H1 (cell line): ENCODE data around the gene DBH. TPM values are rescaled to one million over a fixed set of nuclear protein-coding genes. Genes with fewer than 3 reads are reported as not detected.

Source experiments
- CTCF ChIA-PET: fragments of 300-600 bp; sonication (Branson Sonifier 250); formaldehyde crosslinking; loops from one replicate; lab custom pipeline; 2021; ENCODE audit not compliant: partially characterized antibody; lab: Charles Lee
- POLR2A ChIA-PET: fragments of 300-600 bp; sonication (Branson Sonifier 250); formaldehyde crosslinking; loops from one replicate; lab custom pipeline; 2021; ENCODE audit warnings: inconsistent platforms; ENCODE audit not compliant: partially characterized antibody; lab: Charles Lee
- DNase-seq, 2 experiments: peaks; one replicate each; pipeline versions ENCODE4 v3.0.0 to v3.0.0-alpha.2; 2010 to 2022; ENCODE audit warnings: low spot score in 2 of 2, low read depth in 1 of 2, mixed read lengths in 1 of 2
- FAIRE-seq: peaks from 2 replicates; lab custom pipeline; 2011; peaks lifted over from hg19 to GRCh38; lab: Jason Lieb, UNC
- H2AFZ ChIP-seq: 2 replicates; pipeline ENCODE4 v1.8.1; 2012; ENCODE audit warnings: low read length, inconsistent platforms
- H2AK5ac ChIP-seq: 2 replicates; pipeline ENCODE4 v1.6.1; 2013; ENCODE audit warnings: low read depth, low read length
- H2BK120ac ChIP-seq: replicated peaks from 2 replicates; pipeline ENCODE3; 2013; ENCODE audit warnings: low read depth, low read length, inconsistent platforms
- H2BK12ac ChIP-seq: 2 replicates; pipeline ENCODE4 v1.6.1; 2013; ENCODE audit warnings: low read depth, low read length
- H2BK15ac ChIP-seq: 2 replicates; pipeline ENCODE4 v1.6.1; 2013; ENCODE audit warnings: low read length
- H2BK20ac ChIP-seq: 2 replicates; pipeline ENCODE4 v1.6.1; 2013; ENCODE audit warnings: low read length
- H2BK5ac ChIP-seq: 2 replicates; pipeline ENCODE4 v1.6.1; 2013; ENCODE audit warnings: low read depth, low read length
- H3K14ac ChIP-seq: 2 replicates; pipeline ENCODE4 v1.6.1; 2013; ENCODE audit warnings: inconsistent platforms; ENCODE audit not compliant: insufficient read length
- H3K18ac ChIP-seq: 2 replicates; pipeline ENCODE4 v1.6.1; 2013; ENCODE audit warnings: low read length; ENCODE audit errors: extremely low read depth
- H3K23ac ChIP-seq: 2 replicates; pipeline ENCODE4 v1.6.1; 2013; ENCODE audit warnings: inconsistent platforms; ENCODE audit not compliant: insufficient read length
- H3K23me2 ChIP-seq: 2 replicates; pipeline ENCODE4 v1.6.1; 2013; ENCODE audit warnings: low read depth, low read length
- H3K27ac ChIP-seq: 2 replicates; pipeline ENCODE4 v1.6.1; 2011; ENCODE audit warnings: low read depth, low read length, inconsistent platforms
- H3K27me3 ChIP-seq, 4 experiments: replicated peaks in 1 of 4; 1 replicate in 1 of 4; 2 replicates in 3 of 4; pipeline versions ENCODE4 v1.6.1 to v1.8.1; 2011 to 2013; ENCODE audit warnings: low read length in 3 of 4, mild to moderate bottlenecking in 3 of 4, inconsistent platforms in 2 of 4, mixed read lengths in 2 of 4, moderate library complexity in 1 of 4; ENCODE audit not compliant: control insufficient read depth in 3 of 4, insufficient read depth in 3 of 4; ENCODE audit errors: extremely low read depth in 1 of 4
- H3K36me3 ChIP-seq, 4 experiments: 2 replicates each; pipeline versions ENCODE4 v1.6.1 to v1.8.1; 2011 to 2013; ENCODE audit warnings: mild to moderate bottlenecking in 4 of 4, low read length in 3 of 4, moderate library complexity in 2 of 4, control low read depth in 1 of 4, inconsistent platforms in 1 of 4; ENCODE audit not compliant: insufficient read depth in 4 of 4, control insufficient read depth in 2 of 4
- H3K4ac ChIP-seq: replicated peaks from 2 replicates; pipeline ENCODE3; 2013; ENCODE audit warnings: low read length, low read depth, mixed read lengths, inconsistent platforms; ENCODE audit not compliant: insufficient read length
- H3K4me1 ChIP-seq, 4 experiments: replicated peaks in 1 of 4; 1 replicate in 1 of 4; 2 replicates in 3 of 4; pipeline versions ENCODE4 v1.6.1 to v1.8.1; 2011 to 2013; ENCODE audit warnings: low read length in 3 of 4, inconsistent platforms in 2 of 4, mixed read lengths in 1 of 4; ENCODE audit not compliant: insufficient read depth in 4 of 4, control insufficient read depth in 3 of 4
- H3K4me2 ChIP-seq, 2 experiments: 2 replicates each; pipeline versions ENCODE4 v1.6.1 to v1.8.1; 2011 to 2013; ENCODE audit warnings: low read depth in 2 of 2, low read length in 2 of 2, control low read depth in 1 of 2, inconsistent platforms in 1 of 2, mild to moderate bottlenecking in 1 of 2; ENCODE audit not compliant: insufficient read depth in 1 of 2
- H3K4me3 ChIP-seq, 4 experiments: fragments of 200-600, 300-600 bp in 1 of 4; sonication (generic), shearing (Covaris generic), sonication (Bioruptor Twin) in 1 of 4; 2 replicates each; pipeline versions ENCODE4 v1.5.1 to v1.8.1; 2011 to 2016; ENCODE audit warnings: low read length in 4 of 4, low read depth in 3 of 4, control low read depth in 2 of 4, inconsistent platforms in 2 of 4, mild to moderate bottlenecking in 2 of 4, mixed read lengths in 1 of 4, moderate library complexity in 1 of 4; ENCODE audit not compliant: insufficient read depth in 2 of 4; ENCODE audit errors: extremely low read depth in 1 of 4
- H3K56ac ChIP-seq: replicated peaks from 2 replicates; pipeline ENCODE3; 2013; ENCODE audit warnings: low read depth, mild to moderate bottlenecking, mixed read lengths, low read length, inconsistent platforms; ENCODE audit not compliant: insufficient read length
- H3K79me1 ChIP-seq: 2 replicates; pipeline ENCODE4 v1.6.1; 2013; ENCODE audit warnings: low read depth, low read length, control low read depth
- H3K79me2 ChIP-seq, 2 experiments: 2 replicates each; pipeline versions ENCODE4 v1.6.1 to v1.8.1; 2012 to 2013; ENCODE audit warnings: low read length in 2 of 2, mild to moderate bottlenecking in 2 of 2, inconsistent platforms in 1 of 2; ENCODE audit not compliant: insufficient read depth in 2 of 2, control insufficient read depth in 1 of 2
- H3K9ac ChIP-seq, 4 experiments: replicated peaks in 1 of 4; 1 replicate in 1 of 4; 2 replicates in 3 of 4; pipeline versions ENCODE4 v1.6.1 to v1.8.1; 2011 to 2013; ENCODE audit warnings: low read depth in 3 of 4, low read length in 3 of 4, control low read depth in 2 of 4, mild to moderate bottlenecking in 2 of 4, moderate library complexity in 2 of 4, inconsistent platforms in 1 of 4; ENCODE audit errors: extremely low read depth in 1 of 4
- H3K9me3 ChIP-seq, 2 experiments: 2 replicates each; pipeline versions ENCODE4 v1.6.1 to v1.8.1; 2012 to 2013; ENCODE audit warnings: mild to moderate bottlenecking in 2 of 2, moderate library complexity in 2 of 2, control low read depth in 1 of 2, inconsistent platforms in 1 of 2, low read depth in 1 of 2, low read length in 1 of 2, mixed read lengths in 1 of 2; ENCODE audit not compliant: insufficient read depth in 2 of 2
- H4K20me1 ChIP-seq, 2 experiments: replicated peaks in 1 of 2; 2 replicates each; pipeline versions ENCODE3 to v1.8.1; 2011 to 2013; ENCODE audit warnings: inconsistent platforms in 2 of 2, low read length in 2 of 2, mild to moderate bottlenecking in 1 of 2; ENCODE audit not compliant: insufficient read depth in 2 of 2, control insufficient read depth in 1 of 2
- H4K5ac ChIP-seq: 2 replicates; pipeline ENCODE4 v1.6.1; 2013; ENCODE audit warnings: low read length, low read depth, mixed read lengths, inconsistent platforms; ENCODE audit not compliant: insufficient read length
- H4K8ac ChIP-seq: 2 replicates; pipeline ENCODE4 v1.8.0; 2013; ENCODE audit warnings: mild to moderate bottlenecking, moderate library complexity, low read length, inconsistent platforms; ENCODE audit not compliant: insufficient read depth; ENCODE audit errors: extremely low read depth
- H4K91ac ChIP-seq: replicated peaks from 2 replicates; pipeline ENCODE3; 2013; ENCODE audit warnings: low read length, mixed read lengths, inconsistent platforms; ENCODE audit not compliant: insufficient read length
- GTF2F1 ChIP-seq: IDR thresholded peaks from 2 replicates; pipeline ENCODE4 v1.6.1; 2012; ENCODE audit warnings: low read depth, low read length, improper control_type of control experiment, borderline replicate concordance
- KDM1A ChIP-seq: fragments of 200-600, 300-600 bp; sonication (generic); IDR thresholded peaks from 2 replicates; pipeline ENCODE4 v1.7.1; 2016; ENCODE audit warnings: mild to moderate bottlenecking, low read length, borderline replicate concordance
- WGBS, 2 experiments: shearing (Covaris generic) in 1 of 2; methylation state at CpG; one replicate each; pipeline versions ENCODE4 v1.1.6 to v1.1.7; 2013 to 2015; ENCODE audit warnings: low lambda C conversion rate in 2 of 2, mixed read lengths in 2 of 2, inconsistent platforms in 1 of 2, low coverage in 1 of 2, missing lambda C conversion rate in 1 of 2; ENCODE audit not compliant: insufficient replicate concordance in 2 of 2, insufficient coverage in 1 of 2, insufficient read length in 1 of 2; ENCODE audit errors: extremely low coverage in 1 of 2, missing lambda C conversion rate in 1 of 2; 5-methylcytosine and 5-hydroxymethylcytosine counted together
- polyA plus RNA-seq, 7 experiments: library from polyadenylated mRNA; depleted of rRNA in 3 of 7; stranded (reverse) in 5 of 7; unstranded in 2 of 7; fragments of >200 nt in 5 of 7; fragments of 200-250 nt in 2 of 7; gene quantifications; 1 replicate in 5 of 7; 2 replicates in 1 of 7; 4 replicates in 1 of 7; pipeline versions ENCODE4 v1.2.1 to v1.2.3, GENCODE V29; 2011 to 2013; ENCODE audit warnings: missing spikeins in 2 of 7, mixed read lengths in 2 of 7
- total RNA-seq: library from RNA; stranded (reverse); fragmentation: NEBNext Ultra II Directional; extraction: Animal tissue kit (Norgen Biotek cat#: 25700); gene quantifications from 2 replicates; pipeline ENCODE4 v1.2.1, GENCODE V29; 2021

DBH gene
- total and polyA plus RNA-seq, 2 of the 8 experiments (the other 6 are each of a cell fraction or from before 2014, with no cell fraction given) = 0.18 TPM; not detected in 1

- Histone ChIP-seq H3K27ac (no peak overlapping the region), H4K5ac (no peak overlapping the region), H3K23ac (no peak overlapping the region), H3K4me1 (no peaks in the 10 kb centered on the region; a peak in 1 of 7 replicates), H3K4ac (no peak overlapping the region), H4K8ac (peak overlapping the region; percentile 8; the same call in 1 of the 2 replicates), H2AK5ac (0 out of 2 replicates have a peak overlapping the region, but pooled peaks have one; percentile 8), H3K36me3 (no peaks in the 10 kb centered on the region), H2BK15ac (no peak overlapping the region), H3K4me3 (no peak overlapping the region), H2AFZ (no peak overlapping the region), H3K9me3 (no peaks in the 10 kb centered on the region), H3K9ac (no peak overlapping the region), H3K79me2 (no peaks in the 10 kb centered on the region), H3K27me3 (no peaks in the 10 kb centered on the region), H3K79me1 (no peaks in the 10 kb centered on the region), H4K91ac (no peak overlapping the region), H3K14ac (no peak overlapping the region), H3K56ac (no peak overlapping the region), H4K20me1 (no peaks in the 10 kb centered on the region), H2BK5ac (no peak overlapping the region), H2BK20ac (no peak overlapping the region), H3K4me2 (no peak overlapping the region)
- WGBS, 2 experiments = 89% methylated on average over 29 of the region's 34 CpGs; no CpG with 5 or more reads in 1 of the 2 experiments
- CTCF ChIA-PET = interaction anchor here (0.7 to 1.5 kb wide), 4 partner anchors 9 to 339 kb away, joined by 3 read pairs; no protein-coding TSS in a partner anchor
- POLR2A ChIA-PET = no interaction called here
- DNase-seq (no peak), FAIRE-seq (no peak)
- TF ChIP-seq KDM1A = peak; percentile 54; the same call in 1 of the 2 replicates
- no peak for TF ChIP-seq GTF2F1
- TF ChIP-seq, all 59 proteins: peak for 1
- H3K18ac ChIP-seq = no peak overlapping the region
- H2BK120ac ChIP-seq = no peak overlapping the region
- H3K23me2 ChIP-seq = no peaks in the 10 kb centered on the region
- H2BK12ac ChIP-seq = no peak overlapping the region
These were observed 51.9 kb downstream of the DBH start for GRCh38 chr9:133687856-133688761.
